Spleen (tissue), 11 donors: ENCODE measurements around the gene TRABD2A. TPM values are rescaled to one million over a fixed set of nuclear protein-coding genes. Genes with fewer than 3 reads are reported as not detected.

Source experiments
- DNase-seq: peaks from one replicate; pipeline ENCODE4 v3.0.0-alpha.2; 2020
- H3K27ac ChIP-seq, 8 donors: fragments of 200-600 bp; sonication (generic) in 7 of 8; 1 replicate in 4 of 8; 2 replicates in 4 of 8; pipeline versions ENCODE4 v1.5.0 to v1.8.0; 2016 to 2021; ENCODE audit warnings: inconsistent platforms in 4 of 8, mild to moderate bottlenecking in 4 of 8, moderate library complexity in 1 of 8
- H3K27me3 ChIP-seq, 7 donors: fragments of 200-600 bp; sonication (generic) in 6 of 7; replicated peaks in 1 of 7; 1 replicate in 4 of 7; 2 replicates in 3 of 7; pipeline versions ENCODE4 v1.5.0 to v1.8.0; 2016 to 2021; ENCODE audit warnings: inconsistent platforms in 3 of 7, mild to moderate bottlenecking in 1 of 7
- H3K36me3 ChIP-seq, 6 donors: fragments of 200-600 bp; sonication (generic) in 5 of 6; 1 replicate in 4 of 6; 2 replicates in 2 of 6; pipeline versions ENCODE4 v1.5.0 to v1.8.0; 2016 to 2021; ENCODE audit warnings: inconsistent platforms in 2 of 6
- H3K4me1 ChIP-seq, 6 donors: fragments of 200-600 bp; sonication (generic) in 5 of 6; 1 replicate in 3 of 6; 2 replicates in 3 of 6; pipeline versions ENCODE4 v1.5.0 to v1.8.0; 2016 to 2021; ENCODE audit warnings: inconsistent platforms in 3 of 6
- H3K4me3 ChIP-seq, 8 donors: fragments of 200-600 bp; sonication (generic) in 7 of 8; 1 replicate in 4 of 8; 2 replicates in 4 of 8; pipeline versions ENCODE4 v1.5.0 to v1.8.0; 2016 to 2021; ENCODE audit warnings: inconsistent platforms in 4 of 8, mild to moderate bottlenecking in 4 of 8, moderate library complexity in 2 of 8
- H3K9me3 ChIP-seq, 8 donors: fragments of 200-600 bp; sonication (generic) in 7 of 8; 1 replicate in 4 of 8; 2 replicates in 4 of 8; pipeline versions ENCODE4 v1.5.0 to v1.8.0; 2016 to 2021; ENCODE audit warnings: inconsistent platforms in 4 of 8
- CTCF ChIP-seq, 11 experiments: fragments of 200-600 bp in 7 of 11; fragments of 450-650 bp in 4 of 11; sonication (generic) in 4 of 11; IDR thresholded peaks in 8 of 11; conservative IDR thresholded peaks in 3 of 11; 1 replicate in 7 of 11; 2 replicates in 4 of 11; pipeline versions ENCODE4 v1.4.0 to v1.8.0; 2016 to 2021; ENCODE audit warnings: antibody characterized with exemption in 11 of 11, inconsistent platforms in 4 of 11, mild to moderate bottlenecking in 1 of 11
- POLR2A ChIP-seq, 3 donors: fragments of 450-650 bp; IDR thresholded peaks; one replicate each; pipeline ENCODE4 v1.5.1; 2017; ENCODE audit warnings: antibody characterized with exemption in 3 of 3, mild to moderate bottlenecking in 1 of 3
- POLR2AphosphoS5 ChIP-seq, 3 donors: sonication (generic); formaldehyde crosslinking; IDR thresholded peaks; one replicate each; pipeline ENCODE4 v1.5.1; 2017; ENCODE audit warnings: antibody characterized with exemption in 3 of 3
- WGBS, 5 donors: extraction: QIAGEN DNeasy Blood & Tissue Kit in 3 of 5; methylation state at CpG; one replicate each; pipeline versions ENCODE4 v1.1.5 to v1.1.7; 2013 to 2018; 5-methylcytosine and 5-hydroxymethylcytosine counted together
- intact Hi-C: fragments of 100-400 bp; cut with DNase I; formaldehyde crosslinking; loops from one replicate; pipeline ENCODE4 v1.15.0; 2023; ENCODE audit warnings: low total_unique reads
- polyA plus RNA-seq, 3 donors: library from polyadenylated mRNA; stranded (reverse); fragments of 200-250 nt; gene quantifications; one replicate each; pipeline ENCODE4 v1.2.1, GENCODE V29; 2013
- total RNA-seq, 7 donors: library from RNA; depleted of rRNA in 3 of 7; stranded (reverse); fragments of >200 nt in 3 of 7; fragmentation: NEBNext Ultra II Directional in 4 of 7; extraction: Animal tissue kit (Norgen Biotek cat#: 25700) in 4 of 7; gene quantifications; one replicate each; pipeline versions ENCODE4 v1.1.0 to v1.2.1, GENCODE V29; 2016 to 2021
- donor health status: healthy with polysubstance abuse.
- donor health status: DM: no; HTN: no; CAD: no; lungs with moderate emphysema.
- donor health status: DM: no; HTN: no; CAD: no.
- donor health status: Bipolar disorder and iron deficiency.
- donor health status: healthy.
- donor health status: DM: no; HTN: no; CAD: no.
- donor health status: DM: yes; HTN: yes; CAD: no.

TRABD2A gene
- total and polyA plus RNA-seq, 10 donors: 4.5 to 12.5 (median 8.3) TPM

- Histone ChIP-seq H3K9me3 (peaks cover 3 to 31% (median 21%) of the 10 kb centered on the region in 8 donors), H3K36me3 (peaks cover 0 to 6% (median 0%) of the 10 kb centered on the region in 6 donors), H3K4me1 (peaks cover under 1 to 46% (median 6%) of the 10 kb centered on the region in 6 donors), H3K27ac (peak overlapping the region in 4 of 8 donors; percentile 22 to 92 (median 58)), H3K4me3 (no peak overlapping the region), H3K27me3 (no peaks in the 10 kb centered on the region)
- 81 to 88% (median 82%) methylated on average over 4 of the region's 4 CpGs for WGBS, 5 donors
- intact Hi-C loops: no loop called here
- TF ChIP-seq POLR2A (IDR thresholded peaks at IDR 0.05): no peak
- TF ChIP-seq CTCF (IDR thresholded peaks at IDR 0.05 in 8 of 11, conservative IDR thresholded peaks at IDR 0.05 in 3 of 11): no peak
- no peak for TF ChIP-seq POLR2AphosphoS5 (IDR thresholded peaks at IDR 0.05)
- no peak for DNase-seq
Observed at GRCh38 chr2:84839851-84840250, 41.0 kb downstream of the TRABD2A start.

- Histone ChIP-seq H3K9me3 (peaks cover 3 to 34% (median 23%) of the 10 kb centered on the region in 8 donors), H3K36me3 (peaks cover 0 to 6% (median 0%) of the 10 kb centered on the region in 6 donors), H3K27me3 (no peaks in the 10 kb centered on the region), H3K27ac (no peak overlapping the region), H3K4me3 (no peak overlapping the region), H3K4me1 (peaks cover 0 to 39% (median 2%) of the 10 kb centered on the region in 6 donors)
- TF ChIP-seq POLR2AphosphoS5 (IDR thresholded peaks at IDR 0.05) (no peak), CTCF (IDR thresholded peaks at IDR 0.05 in 8 of 11, conservative IDR thresholded peaks at IDR 0.05 in 3 of 11) (no peak), POLR2A (IDR thresholded peaks at IDR 0.05) (no peak)
- intact Hi-C loops: no loop called here
- no peak for DNase-seq
- 84 to 91% (median 89%) methylated on average over 2 of the region's 2 CpGs for WGBS, 5 donors
Observed at GRCh38 chr2:84838434-84839145, 42.3 kb downstream of the TRABD2A start.

- peaks cover 3 to 34% (median 23%) of the 10 kb centered on the region in 8 donors for H3K9me3 ChIP-seq
Observed at GRCh38 chr2:84836215-84836614, 44.7 kb downstream of the TRABD2A start.

More at GRCh38 chr2:84836215-84836614, 44.7 kb downstream of the TRABD2A start:
- Histone ChIP-seq H3K4me3 (no peak overlapping the region), H3K4me1 (peaks cover 0 to 55% (median 14%) of the 10 kb centered on the region in 6 donors), H3K36me3 (peaks cover 0 to 6% (median 0%) of the 10 kb centered on the region in 6 donors), H3K27me3 (no peaks in the 10 kb centered on the region), H3K27ac (no peak overlapping the region)
- intact Hi-C loops: no loop called here
- 82 to 90% (median 87%) methylated on average over 2 of the region's 2 CpGs for WGBS, 5 donors
- DNase-seq: no peak
- TF ChIP-seq POLR2A (IDR thresholded peaks at IDR 0.05) (no peak), CTCF (IDR thresholded peaks at IDR 0.05 in 8 of 11, conservative IDR thresholded peaks at IDR 0.05 in 3 of 11) (no peak), POLR2AphosphoS5 (IDR thresholded peaks at IDR 0.05) (no peak)
